WTC11 (cell line): ENCODE data around the gene MSI2. TPM values are rescaled to one million over a fixed set of nuclear protein-coding genes. Genes with fewer than 3 reads are reported as not detected.

Experiments used
- ATAC-seq: fragments of 200-7000 bp; cut with Tn5 transposase; 2 replicates; pipeline ENCODE4 v1.10.0; 2021; ENCODE audit warnings: mild to moderate bottlenecking, moderate library complexity
- CTCF ChIA-PET: fragments of 300-600 bp; sonication (Branson Sonifier 250); formaldehyde crosslinking; loops from one replicate; lab custom pipeline; 2021; ENCODE audit warnings: antibody characterized with exemption; lab: Charles Lee
- POLR2A ChIA-PET: fragments of 350-600 bp; sonication (Branson Sonifier 250); formaldehyde crosslinking; loops from one replicate; lab custom pipeline; 2021; ENCODE audit warnings: antibody characterized with exemption; lab: Charles Lee
- DNase-seq: peaks from one replicate; pipeline ENCODE4 v3.0.0; 2021; ENCODE audit warnings: low spot score
- H3K27ac Mint-ChIP-seq: 2 replicates; pipeline ENCODE4 v1.8.0; 2021; ENCODE audit warnings: mixed read lengths
- H3K27me3 Mint-ChIP-seq: 2 replicates; pipeline ENCODE4 v1.8.0; 2021; ENCODE audit warnings: low read depth, mild to moderate bottlenecking, moderate library complexity, mixed read lengths
- H3K36me3 Mint-ChIP-seq: 2 replicates; pipeline ENCODE4 v1.8.0; 2021; ENCODE audit warnings: mixed read lengths
- H3K4me1 Mint-ChIP-seq: 2 replicates; pipeline ENCODE4 v1.8.0; 2022; ENCODE audit warnings: mixed read lengths
- H3K4me3 Mint-ChIP-seq: 2 replicates; pipeline ENCODE4 v1.8.0; 2021; ENCODE audit warnings: mild to moderate bottlenecking, moderate library complexity, mixed read lengths
- H3K9me3 Mint-ChIP-seq: 2 replicates; pipeline ENCODE4 v1.8.0; 2021; ENCODE audit warnings: mixed read lengths
- ATF1 ChIP-seq: sonication (generic); formaldehyde crosslinking; IDR thresholded peaks from 2 replicates; pipeline ENCODE4 v1.8.1; 2023; ENCODE audit warnings: mild to moderate bottlenecking, moderate library complexity, missing genetic modification reagents
- CREM ChIP-seq: sonication (generic); formaldehyde crosslinking; IDR thresholded peaks from 2 replicates; pipeline ENCODE4 v1.8.1; 2022; ENCODE audit warnings: mild to moderate bottlenecking, missing genetic modification reagents, moderate library complexity
- E2F4 ChIP-seq: sonication (generic); formaldehyde crosslinking; IDR thresholded peaks from 2 replicates; pipeline ENCODE4 v1.8.1; 2022; ENCODE audit warnings: low read depth, mild to moderate bottlenecking, moderate library complexity, missing genetic modification reagents, borderline replicate concordance
- EMX1 ChIP-seq: fragments of 250-450 bp; sonication (Bioruptor Pico); IDR thresholded peaks from 2 replicates; pipeline ENCODE4 v1.8.0; 2021; ENCODE audit warnings: mild to moderate bottlenecking
- ESRRA ChIP-seq: sonication (generic); formaldehyde crosslinking; IDR thresholded peaks from 2 replicates; pipeline ENCODE4 v1.8.1; 2022; ENCODE audit warnings: mild to moderate bottlenecking, missing genetic modification reagents, borderline replicate concordance
- GTF2I ChIP-seq: fragments of 250-450 bp; sonication (Bioruptor Pico); conservative IDR thresholded peaks from 2 replicates; pipeline ENCODE4 v1.4.0; 2021; ENCODE audit warnings: mild to moderate bottlenecking
- KAT7 ChIP-seq: sonication (generic); formaldehyde crosslinking; IDR thresholded peaks from 2 replicates; pipeline ENCODE4 v1.8.1; 2023; ENCODE audit warnings: missing genetic modification reagents, mild to moderate bottlenecking, borderline replicate concordance
- MLX ChIP-seq: sonication (generic); formaldehyde crosslinking; IDR thresholded peaks from 2 replicates; pipeline ENCODE4 v1.8.1; 2023; ENCODE audit warnings: mild to moderate bottlenecking, missing genetic modification reagents, moderate library complexity
- NR3C1 ChIP-seq: sonication (generic); formaldehyde crosslinking; conservative IDR thresholded peaks from 2 replicates; pipeline ENCODE4 v1.8.1; 2023; ENCODE audit warnings: low read depth, mild to moderate bottlenecking, missing genetic modification reagents
- SMAD4 ChIP-seq: sonication (generic); formaldehyde crosslinking; IDR thresholded peaks from 2 replicates; pipeline ENCODE4 v1.8.0; 2022; ENCODE audit warnings: mild to moderate bottlenecking, missing genetic modification reagents
- TP53 ChIP-seq: sonication (generic); formaldehyde crosslinking; IDR thresholded peaks from 2 replicates; pipeline ENCODE4 v1.8.1; 2023; ENCODE audit warnings: mild to moderate bottlenecking, missing genetic modification reagents
- ZBTB21 ChIP-seq: sonication (generic); formaldehyde crosslinking; IDR thresholded peaks from 2 replicates; pipeline ENCODE4 v1.8.1; 2023; ENCODE audit warnings: mild to moderate bottlenecking, missing genetic modification reagents, borderline replicate concordance
- ZMAT4 ChIP-seq: fragments of 250-450 bp; sonication (Bioruptor Pico); IDR thresholded peaks from 2 replicates; pipeline ENCODE4 v1.9.0; 2021; ENCODE audit warnings: mild to moderate bottlenecking
- ZNF219 ChIP-seq: sonication (generic); formaldehyde crosslinking; IDR thresholded peaks from 2 replicates; pipeline ENCODE4 v1.8.0; 2023; ENCODE audit warnings: missing genetic modification reagents, mild to moderate bottlenecking, borderline replicate concordance
- ZNF317 ChIP-seq: sonication (generic); formaldehyde crosslinking; IDR thresholded peaks from 2 replicates; pipeline ENCODE4 v1.8.1; 2023; ENCODE audit warnings: low read depth, mild to moderate bottlenecking, moderate library complexity, missing genetic modification reagents, borderline replicate concordance
- ZNF425 ChIP-seq: fragments of 250-450 bp; sonication (Bioruptor Pico); conservative IDR thresholded peaks from 2 replicates; pipeline ENCODE4 v1.9.0; 2021; ENCODE audit warnings: mild to moderate bottlenecking
- total RNA-seq: library from RNA; stranded (reverse); gene quantifications from 3 replicates; pipeline ENCODE4 v1.2.3, GENCODE V29; 2021

Gene MSI2
- total RNA-seq, 1 experiment from 2014 or later, result 82.1 TPM

GRCh38 chr17:57403236-57403635 lies 146.9 kb downstream of the MSI2 start:
- no peaks in the 10 kb centered on the region for H3K27me3 Mint-ChIP-seq
- ChIA-PET POLR2A (no interaction called here), CTCF (interaction anchor here (4.6 kb wide), 1 partner anchor 159 kb away, joined by 27 read pairs; no protein-coding TSS in a partner anchor)
- H3K4me1 Mint-ChIP-seq, result peaks cover 41% of the 10 kb centered on the region
- no peaks in the 10 kb centered on the region for H3K9me3 Mint-ChIP-seq
- ATAC-seq (no peak), DNase-seq (no peak)
- H3K27ac Mint-ChIP-seq, result no peak overlapping the region
- no peak for TF ChIP-seq NR3C1 (CRISPR knock-in tag)
- no peak for TF ChIP-seq ESRRA
- no peak for TF ChIP-seq ZNF425
- no peak for TF ChIP-seq ZNF219 (CRISPR knock-in tag)
- no peak for TF ChIP-seq EMX1 (CRISPR knock-in tag)
- no peak for TF ChIP-seq GTF2I
- no peak for TF ChIP-seq MLX (CRISPR knock-in tag)
- no peak for TF ChIP-seq TP53
- TF ChIP-seq ZMAT4 (CRISPR knock-in tag), result no peak
- H3K36me3 Mint-ChIP-seq, result no peaks in the 10 kb centered on the region
- no peak overlapping the region for H3K4me3 Mint-ChIP-seq

GRCh38 chr17:57404073-57404472 lies 147.8 kb downstream of the MSI2 start:
- no peaks in the 10 kb centered on the region for H3K9me3 Mint-ChIP-seq
- H3K27me3 Mint-ChIP-seq, result no peaks in the 10 kb centered on the region
- ATAC-seq, result no peak
- POLR2A ChIA-PET, result no interaction called here
- H3K27ac Mint-ChIP-seq, result no peak overlapping the region
- DNase-seq, result no peak
- no peak overlapping the region for H3K4me3 Mint-ChIP-seq
- H3K4me1 Mint-ChIP-seq, result peaks cover 50% of the 10 kb centered on the region
- CTCF ChIA-PET, result interaction anchor here (1.9 kb wide), 1 partner anchor 161 kb away, joined by 7 read pairs; no protein-coding TSS in a partner anchor
- H3K36me3 Mint-ChIP-seq, result no peaks in the 10 kb centered on the region
- no peak for TF ChIP-seq ZBTB21 (CRISPR knock-in tag)
- TF ChIP-seq KAT7, result no peak
- TF ChIP-seq ZNF317 (CRISPR knock-in tag), result no peak
- no peak for TF ChIP-seq SMAD4 (CRISPR knock-in tag)

- DNase-seq, result no peak
- CTCF ChIA-PET, result interaction anchor here (1.0 to 1.9 kb wide), 2 partner anchors 36 to 162 kb away, joined by 3 to 7 read pairs; no protein-coding TSS in a partner anchor
- Mint-ChIP-seq H3K4me1 (peaks cover 56% of the 10 kb centered on the region), H3K36me3 (no peaks in the 10 kb centered on the region), H3K4me3 (no peak overlapping the region), H3K27ac (no peak overlapping the region), H3K27me3 (no peaks in the 10 kb centered on the region), H3K9me3 (no peaks in the 10 kb centered on the region)
- no peak for TF ChIP-seq ATF1 (CRISPR knock-in tag)
- TF ChIP-seq CREM (CRISPR knock-in tag), result no peak
- no peak for TF ChIP-seq E2F4 (CRISPR knock-in tag)
- TF ChIP-seq MLX (CRISPR knock-in tag), result no peak
- POLR2A ChIA-PET, result no interaction called here
- ATAC-seq, result no peak
Observed at GRCh38 chr17:57404795-57405490, 148.6 kb downstream of the MSI2 start.
